HFFc6 (cell line): ENCODE measurements around the gene TTC39C. TPM values are rescaled to one million over a fixed set of nuclear protein-coding genes. Genes with fewer than 3 reads are reported as not detected.
"Not testable (repeated sequence)": the region's sequence is repeated elsewhere in the genome, so short reads cannot be mapped to it uniquely, and the experiment has no call there.

Source experiments
- DNase-seq: peaks from one replicate; pipeline ENCODE4 v3.0.0-alpha.2; 2018
- H3K27ac Mint-ChIP-seq: 2 replicates; pipeline ENCODE4 v1.8.0; 2020; ENCODE audit warnings: mild to moderate bottlenecking, mixed read lengths
- H3K27me3 Mint-ChIP-seq: 2 replicates; pipeline ENCODE4 v1.8.0; 2021; ENCODE audit warnings: mild to moderate bottlenecking, moderate library complexity, mixed read lengths; ENCODE audit not compliant: insufficient read depth
- H3K36me3 Mint-ChIP-seq: 2 replicates; pipeline ENCODE4 v1.8.0; 2021; ENCODE audit warnings: low read depth, mixed read lengths
- H3K4me1 Mint-ChIP-seq: 2 replicates; pipeline ENCODE4 v1.8.0; 2020; ENCODE audit warnings: low read depth, mixed read lengths
- H3K4me3 Mint-ChIP-seq: 2 replicates; pipeline ENCODE4 v1.8.0; 2020; ENCODE audit warnings: mild to moderate bottlenecking, moderate library complexity, mixed read lengths
- H3K9me3 Mint-ChIP-seq: 2 replicates; pipeline ENCODE4 v1.8.0; 2020; ENCODE audit warnings: mild to moderate bottlenecking, mixed read lengths
- total RNA-seq, 6 experiments: library from RNA; stranded (reverse); fragmentation: NEBNext Ultra II Directional; extraction: Animal tissue kit (Norgen Biotek cat#: 25700); gene quantifications; 2 replicates in 1 of 6; 3 replicates in 5 of 6; pipeline ENCODE4 v1.2.3, GENCODE V29; 2021
- TF ChIP-seq, protein P1 (sequence below): fragments of 200-600 bp; sonication (generic); IDR thresholded peaks from 2 replicates; pipeline ENCODE4 v1.5.0; 2021; ENCODE audit warnings: antibody characterized with exemption, mild to moderate bottlenecking

Gene TTC39C
- total RNA-seq, 6 experiments from 2014 or later = 10.1 to 21.3 (median 17.4) TPM

DNA sequence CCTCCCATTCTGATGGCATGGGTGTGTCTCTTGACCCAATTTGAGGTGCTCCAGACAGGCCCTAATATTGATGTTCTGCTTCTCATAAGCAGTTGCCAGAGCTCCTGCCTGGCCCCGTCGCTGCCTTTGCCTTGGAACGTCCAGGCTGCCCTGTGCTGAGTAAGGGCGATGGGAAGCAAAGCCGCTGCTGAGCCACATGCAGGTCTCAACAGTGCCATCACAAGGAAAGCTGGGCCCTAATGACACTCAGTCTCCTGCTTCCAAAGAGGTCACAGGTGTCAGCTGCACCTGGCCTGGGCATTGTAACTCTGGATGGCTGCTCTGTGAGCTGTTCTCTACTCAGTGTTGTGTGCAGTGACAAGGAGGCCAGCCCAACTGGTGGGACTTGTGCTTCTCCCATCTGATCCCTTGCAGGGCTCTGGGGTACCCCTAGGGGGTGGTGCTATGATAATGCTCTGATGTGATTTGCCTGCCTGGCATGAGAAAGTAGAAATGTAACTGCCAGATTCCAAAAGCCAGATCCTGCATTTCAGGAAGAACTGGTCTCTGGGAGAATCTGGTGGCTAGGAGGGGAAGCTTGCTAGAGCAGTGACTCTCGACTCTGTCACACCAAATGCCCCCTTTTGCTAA lies 8.7 kb downstream of the TTC39C start:
- Mint-ChIP-seq H3K36me3 (peaks cover 5% of the 10 kb centered on the region), H3K27me3 (no peaks in the 10 kb centered on the region; the same call in 1 of the 2 replicates), H3K9me3 (no peaks in the 10 kb centered on the region), H3K4me1 (peaks cover 46% of the 10 kb centered on the region), H3K4me3 (no peak overlapping the region), H3K27ac (no peak overlapping the region)
- no peak for DNase-seq
- TF ChIP-seq, protein P1, sequence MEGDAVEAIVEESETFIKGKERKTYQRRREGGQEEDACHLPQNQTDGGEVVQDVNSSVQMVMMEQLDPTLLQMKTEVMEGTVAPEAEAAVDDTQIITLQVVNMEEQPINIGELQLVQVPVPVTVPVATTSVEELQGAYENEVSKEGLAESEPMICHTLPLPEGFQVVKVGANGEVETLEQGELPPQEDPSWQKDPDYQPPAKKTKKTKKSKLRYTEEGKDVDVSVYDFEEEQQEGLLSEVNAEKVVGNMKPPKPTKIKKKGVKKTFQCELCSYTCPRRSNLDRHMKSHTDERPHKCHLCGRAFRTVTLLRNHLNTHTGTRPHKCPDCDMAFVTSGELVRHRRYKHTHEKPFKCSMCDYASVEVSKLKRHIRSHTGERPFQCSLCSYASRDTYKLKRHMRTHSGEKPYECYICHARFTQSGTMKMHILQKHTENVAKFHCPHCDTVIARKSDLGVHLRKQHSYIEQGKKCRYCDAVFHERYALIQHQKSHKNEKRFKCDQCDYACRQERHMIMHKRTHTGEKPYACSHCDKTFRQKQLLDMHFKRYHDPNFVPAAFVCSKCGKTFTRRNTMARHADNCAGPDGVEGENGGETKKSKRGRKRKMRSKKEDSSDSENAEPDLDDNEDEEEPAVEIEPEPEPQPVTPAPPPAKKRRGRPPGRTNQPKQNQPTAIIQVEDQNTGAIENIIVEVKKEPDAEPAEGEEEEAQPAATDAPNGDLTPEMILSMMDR = peak; percentile 31; the same call in 1 of the 2 replicates

DNA sequence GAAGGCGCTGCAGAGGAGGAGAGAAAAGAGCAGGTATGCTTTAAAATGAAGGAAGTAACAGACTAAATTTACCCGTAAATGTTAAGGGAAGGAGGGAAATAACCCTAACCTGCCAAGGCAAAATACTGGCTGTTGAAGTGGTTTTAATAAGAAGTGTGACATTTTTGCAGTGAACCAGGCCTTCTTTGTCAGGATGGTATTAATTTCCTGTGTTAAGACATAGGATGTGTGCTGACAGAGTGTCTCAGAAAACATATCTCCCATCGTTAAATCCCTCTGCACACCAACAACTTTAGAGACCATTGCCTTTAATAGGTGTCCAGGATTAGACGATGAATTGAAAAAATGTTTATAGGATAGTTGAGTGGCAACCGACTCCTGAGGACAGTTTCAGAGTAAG lies 9.9 kb downstream of the TTC39C start:
- Mint-ChIP-seq H3K36me3 (peaks cover 5% of the 10 kb centered on the region), H3K27me3 (no peaks in the 10 kb centered on the region; the same call in 1 of the 2 replicates), H3K4me3 (no peak overlapping the region), H3K27ac (no peak overlapping the region), H3K4me1 (peaks cover 48% of the 10 kb centered on the region), H3K9me3 (no peaks in the 10 kb centered on the region)
- DNase-seq = no peak
- TF ChIP-seq, protein P1 = no peak

DNA sequence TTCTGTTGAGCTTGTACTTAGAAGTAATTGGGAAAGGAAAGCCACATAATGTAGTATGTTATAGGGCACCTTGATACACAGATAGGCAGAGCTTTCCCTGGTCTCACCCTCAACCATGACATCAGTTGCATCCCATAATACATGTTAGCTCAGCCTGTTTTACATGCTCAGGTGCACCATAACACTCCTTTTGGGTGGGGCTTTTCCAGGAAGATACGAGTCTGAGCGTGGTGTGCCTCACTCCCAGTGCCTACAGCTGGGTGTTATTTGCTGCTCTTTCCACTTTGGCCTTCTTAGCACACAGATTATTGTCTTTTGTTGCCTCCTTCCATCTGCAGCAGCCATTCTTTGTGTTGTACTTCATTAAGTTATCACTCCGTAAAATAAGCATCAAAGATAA lies 11.9 kb downstream of the TTC39C start:
- Mint-ChIP-seq H3K4me3 (peak overlapping the region; percentile 57), H3K4me1 (peaks cover 45% of the 10 kb centered on the region)

DNA sequence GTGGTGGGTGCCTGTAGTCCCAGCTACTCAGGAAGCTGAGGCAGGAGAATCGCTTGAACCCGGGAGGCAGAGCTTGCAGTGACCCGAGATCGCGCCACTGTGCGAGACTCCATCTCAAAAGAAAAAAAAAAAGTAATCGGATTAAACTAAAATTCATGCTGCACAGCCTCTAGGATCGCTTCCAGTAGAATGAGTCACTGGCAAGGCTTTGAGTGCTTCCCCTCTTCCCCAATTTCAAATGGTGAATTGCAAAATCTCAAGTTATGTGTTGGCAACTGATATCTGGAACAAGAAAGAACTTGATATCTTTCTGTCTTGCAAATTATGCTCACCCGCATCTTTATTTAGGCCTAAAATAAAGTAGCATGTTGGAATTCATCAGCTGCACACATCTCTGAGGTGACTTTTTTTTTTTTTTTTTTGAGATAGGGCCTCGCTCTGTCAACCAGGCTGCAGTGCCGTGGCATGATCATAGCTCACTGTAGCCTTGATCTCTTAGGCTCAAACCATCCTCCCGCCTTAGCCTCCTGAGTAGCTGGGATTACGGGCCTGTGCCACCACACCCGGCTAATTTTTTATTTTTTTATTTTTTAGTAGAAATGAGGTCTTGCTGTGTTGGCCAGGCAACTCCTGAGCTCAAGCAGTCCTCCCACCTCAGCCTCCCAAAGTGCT lies 12.7 kb downstream of the TTC39C start:
- Mint-ChIP-seq H3K27me3 (no peaks in the 10 kb centered on the region), H3K4me1 (peaks cover 38% of the 10 kb centered on the region), H3K9me3 (no peaks in the 10 kb centered on the region), H3K27ac (peak overlapping the region; percentile 27; the same call in 1 of the 2 replicates), H3K36me3 (peaks cover 5% of the 10 kb centered on the region; the same call in 1 of the 2 replicates), H3K4me3 (peak overlapping the region; percentile 57)
- DNase-seq = peak; percentile 74
- TF ChIP-seq, protein P1 = no peak

More for the DNA sequence above, 11.9 kb downstream of the TTC39C start:
- H3K27ac Mint-ChIP-seq = no peak overlapping the region; the same call in 1 of the 2 replicates
- DNase-seq = no peak
- H3K27me3 Mint-ChIP-seq = no peaks in the 10 kb centered on the region
- TF ChIP-seq, protein P1 = no peak
- H3K36me3 Mint-ChIP-seq = peaks cover 5% of the 10 kb centered on the region; the same call in 1 of the 2 replicates
- H3K9me3 Mint-ChIP-seq = no peaks in the 10 kb centered on the region

DNA sequence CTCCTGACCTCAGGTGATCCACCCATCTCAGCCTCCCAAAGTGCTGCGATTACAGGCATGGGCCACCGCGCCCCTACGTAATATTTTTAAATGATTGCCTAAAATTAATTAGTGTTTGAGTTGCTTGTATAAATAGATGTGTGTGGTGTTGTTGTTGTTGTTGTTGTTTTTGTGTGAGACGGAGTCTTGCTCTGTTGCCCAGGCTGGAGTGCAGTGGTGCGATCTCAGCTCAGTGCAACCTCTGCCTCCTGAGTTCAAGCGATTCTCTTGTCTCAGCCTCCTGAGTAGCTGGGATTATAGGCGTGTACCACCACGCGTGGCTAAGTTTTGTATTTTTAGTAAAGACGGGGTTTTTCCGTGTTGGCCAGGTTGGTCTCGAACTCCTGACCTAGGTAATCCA lies 14.4 kb downstream of the TTC39C start:
- H3K9me3 Mint-ChIP-seq, H3K27me3 Mint-ChIP-seq, DNase-seq, H3K36me3 Mint-ChIP-seq, H3K27ac Mint-ChIP-seq, H3K4me3 Mint-ChIP-seq: not testable (repeated sequence)
- peaks cover 40% of the 10 kb centered on the region for H3K4me1 Mint-ChIP-seq

DNA sequence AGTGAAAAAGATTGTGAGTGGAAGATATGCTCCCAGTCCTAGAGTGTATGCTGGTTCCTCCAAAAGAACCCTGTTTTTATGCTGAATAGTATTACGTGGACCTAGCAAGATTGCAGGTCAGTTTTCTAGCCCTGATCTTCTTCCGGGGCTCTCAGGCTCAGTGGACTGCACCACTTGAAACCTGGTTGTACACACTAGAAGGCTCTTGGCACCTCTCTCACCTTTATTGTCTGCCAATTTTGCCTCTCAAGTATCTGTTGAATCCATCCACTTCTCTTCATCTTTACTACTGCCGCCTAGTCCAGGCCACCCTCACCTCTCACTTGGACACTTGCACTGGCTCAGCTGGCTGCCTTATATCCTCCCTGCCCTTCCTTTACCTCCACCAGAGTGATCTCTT lies 16.8 kb downstream of the TTC39C start:
- H3K4me1 Mint-ChIP-seq = peaks cover 34% of the 10 kb centered on the region
- TF ChIP-seq, protein P1 = no peak
- no peaks in the 10 kb centered on the region for H3K9me3 Mint-ChIP-seq
- no peaks in the 10 kb centered on the region for H3K27me3 Mint-ChIP-seq
- H3K4me3 Mint-ChIP-seq = no peak overlapping the region
- H3K27ac Mint-ChIP-seq = no peak overlapping the region
- H3K36me3 Mint-ChIP-seq = no peaks in the 10 kb centered on the region; the same call in 1 of the 2 replicates
- DNase-seq = no peak
